Activated CD4-positive, alpha-beta T cell treated with anti-CD3 and anti-CD28 coated beads, Interleukin-2, amount 50 U/mL, for 16 hours (primary cell): ENCODE measurements around the gene SDK1.
A peak's percentile ranks its signal among the peaks of the same experiment; 100 is the strongest.
"Not testable (repeated sequence)": the region's sequence is repeated elsewhere in the genome, so short reads cannot be mapped to it uniquely, and the experiment has no call there.

Experiments
- DNase-seq: peaks from one replicate; pipeline ENCODE4 v3.0.0-alpha.2; 2020

The SDK1 gene

GRCh38 chr7:3683546-3684539 lies 382.8 kb downstream of the SDK1 start:
- no peak for DNase-seq

GRCh38 chr7:3688071-3688470 lies 387.0 kb downstream of the SDK1 start:
- no peak for DNase-seq

- DNase-seq = no peak
Measured at GRCh38 chr7:3688842-3689241, 387.8 kb downstream of the SDK1 start.

GRCh38 chr7:3691478-3692158 lies 390.6 kb downstream of the SDK1 start:
- no peak for DNase-seq

- no peak for DNase-seq
Measured at GRCh38 chr7:3695602-3696001, 394.6 kb downstream of the SDK1 start.

- no peak for DNase-seq
Measured at GRCh38 chr7:3696113-3696512, 395.1 kb downstream of the SDK1 start.

GRCh38 chr7:3697472-3697871 lies 396.4 kb downstream of the SDK1 start:
- peak; percentile 31 for DNase-seq

GRCh38 chr7:3705258-3705657 lies 404.2 kb downstream of the SDK1 start:
- no peak for DNase-seq

- DNase-seq = not testable (repeated sequence)
Measured at GRCh38 chr7:3706091-3706490, 405.0 kb downstream of the SDK1 start.

GRCh38 chr7:3710122-3710521 lies 409.1 kb downstream of the SDK1 start:
- no peak for DNase-seq

- no peak for DNase-seq
Measured at GRCh38 chr7:3710531-3710930, 409.5 kb downstream of the SDK1 start.

- DNase-seq = no peak
Measured at GRCh38 chr7:3712841-3713240, 411.8 kb downstream of the SDK1 start.

GRCh38 chr7:3721422-3721821 lies 420.4 kb downstream of the SDK1 start:
- DNase-seq = no peak

GRCh38 chr7:3722396-3722922 lies 421.4 kb downstream of the SDK1 start:
- peak; percentile 2 for DNase-seq

GRCh38 chr7:3725155-3726059 lies 424.4 kb downstream of the SDK1 start:
- no peak for DNase-seq

- DNase-seq = no peak
Measured at GRCh38 chr7:3730276-3730675, 429.2 kb downstream of the SDK1 start.

- DNase-seq = no peak
Measured at GRCh38 chr7:3732395-3733005, 431.4 kb downstream of the SDK1 start.

- no peak for DNase-seq
Measured at GRCh38 chr7:3733541-3734140, 432.6 kb downstream of the SDK1 start.

- no peak for DNase-seq
Measured at GRCh38 chr7:3738964-3739363, 437.9 kb downstream of the SDK1 start.

- DNase-seq = no peak
Measured at GRCh38 chr7:3739983-3740382, 438.9 kb downstream of the SDK1 start.

- DNase-seq = no peak
Measured at GRCh38 chr7:3747467-3747866, 446.4 kb downstream of the SDK1 start.

- no peak for DNase-seq
Measured at GRCh38 chr7:3748389-3748788, 447.3 kb downstream of the SDK1 start.
